Lung (tissue), 12 donors: ENCODE measurements around the gene DNAAF5. TPM values are rescaled to one million over a fixed set of nuclear protein-coding genes. Genes with fewer than 3 reads are reported as not detected.

Experiments used
- ATAC-seq: fragments of 200-7000 bp; cut with Tn5 transposase; one replicate; pipeline ENCODE4 v1.9.1; 2020; ENCODE audit warnings: moderate number of reproducible peaks; ENCODE audit not compliant: insufficient read depth, low FRiP score
- DNase-seq, 3 donors: peaks; one replicate each; pipeline ENCODE4 v3.0.0-alpha.2; 2013 to 2017
- H3K27ac ChIP-seq, 2 donors: one replicate each; pipeline ENCODE4 v1.5.1; 2013; ENCODE audit warnings: mild to moderate bottlenecking in 2 of 2, moderate library complexity in 2 of 2, control low read depth in 1 of 2, inconsistent platforms in 1 of 2, low read depth in 1 of 2, low read length in 1 of 2
- H3K27me3 ChIP-seq, 3 donors: one replicate each; pipeline ENCODE4 v1.5.1; 2013; ENCODE audit warnings: low read length in 2 of 3; ENCODE audit not compliant: control insufficient read depth in 3 of 3, insufficient read depth in 3 of 3
- H3K36me3 ChIP-seq, 4 donors: one replicate each; pipeline ENCODE4 v1.5.1; 2013; ENCODE audit warnings: low read length in 4 of 4, mild to moderate bottlenecking in 1 of 4, moderate library complexity in 1 of 4; ENCODE audit not compliant: control insufficient read depth in 4 of 4, insufficient read depth in 4 of 4
- H3K4me1 ChIP-seq, 5 donors: one replicate each; pipeline ENCODE4 v1.5.1; 2013; ENCODE audit warnings: low read length in 5 of 5, mild to moderate bottlenecking in 2 of 5, moderate library complexity in 1 of 5; ENCODE audit not compliant: control insufficient read depth in 5 of 5, insufficient read depth in 5 of 5
- H3K4me3 ChIP-seq: one replicate; pipeline ENCODE4 v1.5.1; 2013; ENCODE audit warnings: mild to moderate bottlenecking, control low read depth, moderate library complexity
- H3K9ac ChIP-seq, 2 donors: one replicate each; pipeline ENCODE4 v1.5.1; 2013; ENCODE audit warnings: low read length in 2 of 2, control low read depth in 1 of 2; ENCODE audit not compliant: insufficient read depth in 1 of 2
- H3K9me3 ChIP-seq, 4 donors: one replicate each; pipeline ENCODE4 v1.5.1; 2013; ENCODE audit warnings: low read length in 3 of 4, mild to moderate bottlenecking in 1 of 4, moderate library complexity in 1 of 4; ENCODE audit not compliant: control insufficient read depth in 4 of 4, insufficient read depth in 3 of 4
- WGBS, 2 donors: extraction: QIAGEN DNeasy Blood & Tissue Kit; methylation state at CpG; one replicate each; pipeline ENCODE4 v1.1.7; 2013; 5-methylcytosine and 5-hydroxymethylcytosine counted together
- polyA plus RNA-seq, 2 donors: library from polyadenylated mRNA; stranded (reverse); fragments of 200-250 nt; gene quantifications; one replicate each; pipeline ENCODE4 v1.2.1, GENCODE V29; 2013
- total RNA-seq, 2 donors: library from RNA; depleted of rRNA in 1 of 2; stranded (reverse); fragments of >200 nt in 1 of 2; gene quantifications; one replicate each; pipeline ENCODE4 v1.2.1, GENCODE V29; 2014 to 2021
- TF ChIP-seq, protein P1 (sequence below): IDR thresholded peaks from 2 replicates; pipeline ENCODE4 v1.5.1; 2012; ENCODE audit warnings: mild to moderate bottlenecking; ENCODE audit errors: control extremely low read depth, extremely low read depth
- donor health status: control.
- donor health status: control.
- donor health status: Bipolar disorder and iron deficiency.
- donor health status: healthy.
- donor health status: DM: yes; HTN: yes; CAD: no.

DNAAF5 gene
- total and polyA plus RNA-seq, 4 donors: 10.2 to 30.2 (median 18.6) TPM

DNA sequence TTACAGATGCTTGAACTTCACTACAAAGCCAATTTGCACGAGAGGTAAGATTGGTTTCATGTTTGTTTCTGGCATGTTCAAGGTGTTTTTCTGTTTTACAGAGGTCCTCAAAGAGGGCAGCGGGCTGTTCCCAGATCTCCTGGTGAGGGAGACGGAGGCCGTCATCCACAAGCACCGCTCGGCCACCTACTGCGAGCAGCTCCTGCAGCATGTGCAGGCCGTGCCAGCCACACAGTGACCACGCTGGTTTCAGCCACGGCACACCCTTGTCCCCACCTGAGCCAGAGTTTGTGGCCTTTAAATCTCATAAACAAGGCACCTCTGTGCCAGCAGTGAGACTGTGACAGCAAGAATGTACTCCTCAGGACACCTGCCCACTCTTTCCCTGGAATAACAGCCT is 58.9 kb downstream of the DNAAF5 start:
- ATAC-seq: no peak
- no peak overlapping the region for H3K9ac ChIP-seq
- H3K9me3 ChIP-seq: no peaks in the 10 kb centered on the region
- H3K4me3 ChIP-seq: no peak overlapping the region
- peaks cover 0 to 4% (median 0%) of the 10 kb centered on the region in 5 donors for H3K4me1 ChIP-seq
- peaks cover 0 to 40% (median 21%) of the 10 kb centered on the region in 4 donors for H3K36me3 ChIP-seq
- no peak for DNase-seq
- WGBS, 2 donors: 95 to 98% methylated on average over 10 of the region's 10 CpGs
- no peak overlapping the region for H3K27ac ChIP-seq
- no peaks in the 10 kb centered on the region for H3K27me3 ChIP-seq
- TF ChIP-seq, protein P1, sequence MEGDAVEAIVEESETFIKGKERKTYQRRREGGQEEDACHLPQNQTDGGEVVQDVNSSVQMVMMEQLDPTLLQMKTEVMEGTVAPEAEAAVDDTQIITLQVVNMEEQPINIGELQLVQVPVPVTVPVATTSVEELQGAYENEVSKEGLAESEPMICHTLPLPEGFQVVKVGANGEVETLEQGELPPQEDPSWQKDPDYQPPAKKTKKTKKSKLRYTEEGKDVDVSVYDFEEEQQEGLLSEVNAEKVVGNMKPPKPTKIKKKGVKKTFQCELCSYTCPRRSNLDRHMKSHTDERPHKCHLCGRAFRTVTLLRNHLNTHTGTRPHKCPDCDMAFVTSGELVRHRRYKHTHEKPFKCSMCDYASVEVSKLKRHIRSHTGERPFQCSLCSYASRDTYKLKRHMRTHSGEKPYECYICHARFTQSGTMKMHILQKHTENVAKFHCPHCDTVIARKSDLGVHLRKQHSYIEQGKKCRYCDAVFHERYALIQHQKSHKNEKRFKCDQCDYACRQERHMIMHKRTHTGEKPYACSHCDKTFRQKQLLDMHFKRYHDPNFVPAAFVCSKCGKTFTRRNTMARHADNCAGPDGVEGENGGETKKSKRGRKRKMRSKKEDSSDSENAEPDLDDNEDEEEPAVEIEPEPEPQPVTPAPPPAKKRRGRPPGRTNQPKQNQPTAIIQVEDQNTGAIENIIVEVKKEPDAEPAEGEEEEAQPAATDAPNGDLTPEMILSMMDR: no peak

DNA sequence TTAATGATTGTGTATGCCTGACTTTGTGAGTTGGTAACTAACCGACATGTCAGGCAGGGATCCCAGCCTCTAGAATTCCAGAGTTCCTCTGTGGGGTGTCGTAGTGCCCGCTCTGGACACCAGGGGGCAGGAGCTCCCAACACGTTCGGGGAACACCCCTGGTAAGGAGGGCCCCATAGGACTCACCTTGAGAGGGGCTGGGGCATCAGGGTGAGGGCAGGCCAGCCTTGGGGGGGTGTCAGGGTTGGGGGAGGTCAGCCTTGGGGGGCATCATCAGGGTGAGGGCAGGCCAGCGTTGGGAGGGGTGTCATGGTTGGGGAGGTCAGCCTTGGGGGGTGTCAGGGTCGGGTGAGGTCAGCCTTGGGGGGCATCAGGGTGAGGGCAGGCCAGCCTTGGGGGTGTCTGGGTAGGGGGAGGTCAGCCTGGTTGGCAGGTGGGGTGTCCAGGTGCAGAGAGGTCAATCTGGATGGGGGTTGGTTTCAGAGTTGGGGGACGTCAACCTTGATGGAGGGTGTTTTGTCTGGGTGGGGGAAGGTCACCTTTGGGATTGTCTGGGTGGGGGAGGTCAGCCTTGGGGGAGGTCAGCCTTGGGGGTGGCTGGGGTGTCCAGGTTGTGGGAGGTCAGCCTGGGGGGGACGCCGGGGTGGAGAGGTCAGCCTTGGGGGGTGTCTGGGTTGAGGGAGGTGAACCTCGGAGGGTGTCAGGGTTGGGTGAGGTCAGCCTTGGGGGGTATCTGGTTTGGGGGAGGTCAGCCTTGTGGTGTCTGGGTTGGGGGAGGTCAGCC is 60.2 kb downstream of the DNAAF5 start:
- WGBS, 2 donors: 60 to 62% methylated on average over 10 to 11 of the region's 11 CpGs
- Histone ChIP-seq H3K36me3 (peaks cover 0 to 39% (median 19%) of the 10 kb centered on the region in 4 donors), H3K9me3 (no peaks in the 10 kb centered on the region), H3K4me1 (peaks cover 0 to 4% (median 1%) of the 10 kb centered on the region in 5 donors), H3K27me3 (no peaks in the 10 kb centered on the region), H3K4me3 (no peak overlapping the region), H3K9ac (no peak overlapping the region), H3K27ac (peak overlapping the region in 1 of 2 donors; percentile 5)
- TF ChIP-seq, protein P1: peak; percentile 82
- DNase-seq (peak; percentile 51 to 60 (median 52)), ATAC-seq (peak; percentile 91)

DNA sequence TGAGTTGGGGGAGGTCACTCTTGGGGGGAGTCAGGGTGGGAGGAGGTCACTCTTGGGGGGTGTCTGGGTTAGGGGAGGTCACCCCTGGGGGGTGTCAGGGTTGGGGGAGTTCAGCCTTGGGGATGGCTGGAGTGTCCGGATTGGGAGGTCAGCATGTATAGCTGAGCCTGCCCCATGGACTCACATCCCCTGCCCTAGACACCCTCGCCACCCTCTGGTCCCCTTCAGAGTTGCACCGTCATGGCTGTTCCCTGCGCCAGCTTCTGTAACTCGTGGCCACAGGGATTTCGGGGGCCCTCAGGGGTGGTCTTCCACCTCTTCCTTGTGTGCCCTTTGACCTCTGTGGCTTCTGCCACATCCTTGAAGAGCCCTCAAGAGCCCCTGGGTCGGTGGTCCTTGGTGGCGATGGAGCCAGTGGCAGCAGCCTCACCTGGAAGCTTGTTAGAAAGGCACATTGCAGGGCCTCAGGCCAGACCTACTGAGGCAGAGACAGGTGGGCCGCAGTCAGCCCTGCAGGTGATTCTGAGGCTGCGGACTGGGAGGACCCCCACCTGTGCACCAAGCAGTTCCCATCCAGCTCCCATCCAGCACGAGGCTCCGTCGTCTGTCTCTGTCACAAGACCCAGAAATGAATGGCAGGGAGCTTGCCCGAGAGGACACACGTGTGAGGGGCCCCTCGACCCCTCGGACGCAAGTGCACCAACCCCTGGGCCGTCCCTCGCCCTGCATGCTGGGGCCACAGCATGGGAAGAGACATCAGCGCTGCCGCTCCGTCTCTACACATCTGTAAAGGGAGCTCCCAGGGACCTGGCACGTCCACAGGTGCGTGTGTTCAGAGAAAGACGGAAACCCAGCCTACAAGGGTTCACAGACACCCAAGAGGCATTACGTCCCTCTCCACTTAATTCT is 61.1 kb downstream of the DNAAF5 start:
- Histone ChIP-seq H3K9ac (no peak overlapping the region), H3K9me3 (no peaks in the 10 kb centered on the region), H3K36me3 (peaks cover 0 to 38% (median 16%) of the 10 kb centered on the region in 4 donors), H3K4me3 (no peak overlapping the region), H3K27me3 (no peaks in the 10 kb centered on the region), H3K27ac (no peak overlapping the region), H3K4me1 (peaks cover 0 to 6% (median 3%) of the 10 kb centered on the region in 5 donors)
- TF ChIP-seq, protein P1: no peak
- WGBS, 2 donors: 95 to 96% methylated on average over 27 of the region's 27 CpGs
- no peak for ATAC-seq
- no peak for DNase-seq
